ENCODE data around the gene GEMIN7. TPM values are rescaled to one million over a fixed set of nuclear protein-coding genes. Genes with fewer than 3 reads are reported as not detected.

Gene GEMIN7, protein sequence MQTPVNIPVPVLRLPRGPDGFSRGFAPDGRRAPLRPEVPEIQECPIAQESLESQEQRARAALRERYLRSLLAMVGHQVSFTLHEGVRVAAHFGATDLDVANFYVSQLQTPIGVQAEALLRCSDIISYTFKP
- total RNA-seq (1 to 10 TPM; 8.8 TPM), total RNA-seq (2.9 to 11.9 reads per million in 2 donors)

DNA sequence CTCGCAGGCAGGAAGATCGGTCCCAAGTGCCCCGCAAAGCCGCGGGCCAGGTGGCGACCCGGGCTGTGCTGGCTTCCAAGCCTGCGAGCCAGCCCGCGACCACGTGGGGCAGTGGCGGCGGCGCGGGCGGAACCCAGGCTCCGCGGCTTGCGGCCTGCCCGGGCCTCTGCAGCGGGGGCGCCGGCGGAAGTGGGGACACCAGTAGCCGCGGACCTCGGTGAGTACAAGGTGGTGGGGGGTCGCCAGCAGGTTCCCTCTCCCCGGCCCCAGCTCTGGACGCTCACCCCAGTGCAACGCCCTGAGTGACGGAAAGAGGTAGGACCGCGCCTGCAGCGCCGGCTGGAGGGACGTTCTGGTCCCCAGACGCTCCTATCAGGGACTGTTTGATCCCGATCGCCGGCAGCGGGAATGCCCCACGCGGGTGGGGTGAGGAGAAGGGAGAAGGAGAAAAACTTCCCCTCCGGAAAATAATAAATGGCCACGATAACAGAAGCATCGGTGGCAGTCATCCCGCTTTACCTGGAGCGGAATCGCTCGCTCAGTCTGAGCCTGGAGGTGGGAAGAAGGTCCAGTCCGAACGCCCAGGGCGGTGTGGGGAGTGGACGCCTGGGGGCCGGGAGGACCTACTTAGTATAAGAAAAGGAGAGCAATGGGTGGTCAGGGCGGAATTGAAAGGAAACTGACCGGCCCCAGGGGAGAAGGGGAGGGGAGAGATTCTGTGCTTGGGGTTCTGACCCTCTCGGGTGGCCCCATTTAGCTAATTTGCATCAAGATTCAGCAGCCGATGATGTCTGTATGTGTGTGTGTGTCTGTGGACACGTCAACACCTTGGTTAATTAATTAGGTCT, at the start of gene GEMIN7:
Gene GEMIN7 (plus strand): TSS at position 198 of the 848 bp plus-strand sequence. CDS start 10,855 bp downstream, outside the sequence.
- ATAC-seq (peak; percentile 74), DNase-seq (peak; percentile 63 to 74 (median 65))
- peak within 1 kb of the TSS; percentile 95 for H3K4me3 Mint-ChIP-seq
- H3K27me3 Mint-ChIP-seq: no peaks in the 10 kb centered on the region
- no peaks in the 10 kb centered on the region for H3K9me3 ChIP-seq (ENCODE audit: control insufficient read depth, low read length, poor library complexity, severe bottlenecking)
- peaks cover 6% of the 10 kb centered on the region for H3K36me3 Mint-ChIP-seq (ENCODE audit: low read depth)
- H3K27ac Mint-ChIP-seq: peak within 1 kb of the TSS; percentile 97
- H3K4me1 Mint-ChIP-seq: peaks cover 29% of the 10 kb centered on the region

DNA sequence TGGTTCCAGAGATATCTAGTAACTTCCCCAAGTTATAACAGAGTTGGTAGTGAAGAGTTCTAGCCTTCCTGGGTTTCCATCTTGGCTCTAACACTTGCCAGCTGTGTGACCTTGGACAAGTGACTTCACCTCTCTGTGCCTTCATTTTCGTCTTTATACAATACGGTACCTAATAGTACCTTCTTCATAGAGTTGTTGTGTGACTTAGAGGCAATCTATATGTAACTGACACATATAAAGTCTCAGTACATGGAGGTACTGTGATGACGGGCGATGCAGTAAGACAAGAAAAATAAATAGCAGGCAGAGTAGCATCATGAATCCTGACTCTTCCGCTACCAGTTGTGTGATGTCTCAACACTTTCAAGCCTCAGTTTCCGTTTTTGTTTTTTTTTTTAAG, 48.2 kb upstream of the GEMIN7 start:
- no peak for ATAC-seq

DNA sequence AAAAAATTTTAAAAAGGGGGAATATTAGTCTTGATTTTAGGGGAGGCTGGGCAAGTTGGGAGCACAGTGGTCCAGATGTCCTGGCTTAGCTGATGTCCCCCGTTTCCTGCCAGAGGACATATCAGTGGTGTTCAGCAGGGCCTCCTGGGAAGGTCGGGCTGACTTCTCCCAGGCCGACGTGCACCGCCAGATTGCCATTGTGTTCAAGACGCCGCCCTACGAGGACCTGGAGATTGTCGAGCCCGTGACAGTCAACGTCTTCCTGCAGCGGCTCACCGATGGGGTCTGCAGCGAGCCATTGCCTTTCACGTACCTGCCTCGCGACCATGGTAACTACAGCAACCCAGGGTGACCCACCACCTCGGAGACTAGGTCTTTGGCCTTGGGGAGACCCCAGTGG, 46.6 kb upstream of the GEMIN7 start:
- no peaks in the 10 kb centered on the region for H3K27me3 Mint-ChIP-seq
- DNase-seq: no peak
- H3K4me3 Mint-ChIP-seq: no peak overlapping the region
- H3K4me1 Mint-ChIP-seq: peaks cover 4% of the 10 kb centered on the region
- H3K9me3 ChIP-seq (ENCODE audit: control insufficient read depth, low read length, poor library complexity, severe bottlenecking): no peaks in the 10 kb centered on the region
- ATAC-seq: no peak
- peaks cover 5% of the 10 kb centered on the region for H3K36me3 Mint-ChIP-seq (ENCODE audit: low read depth)
- no peak overlapping the region for H3K27ac Mint-ChIP-seq

More for the DNA sequence above, 48.2 kb upstream of the GEMIN7 start:
- Mint-ChIP-seq H3K4me3 (no peak overlapping the region), H3K27me3 (no peaks in the 10 kb centered on the region), H3K4me1 (peaks cover 6% of the 10 kb centered on the region), H3K27ac (no peak overlapping the region), H3K36me3 (ENCODE audit: low read depth) (peaks cover 5% of the 10 kb centered on the region)
- DNase-seq: no peak
- H3K9me3 ChIP-seq (ENCODE audit: control insufficient read depth, low read length, poor library complexity, severe bottlenecking): no peaks in the 10 kb centered on the region

DNA sequence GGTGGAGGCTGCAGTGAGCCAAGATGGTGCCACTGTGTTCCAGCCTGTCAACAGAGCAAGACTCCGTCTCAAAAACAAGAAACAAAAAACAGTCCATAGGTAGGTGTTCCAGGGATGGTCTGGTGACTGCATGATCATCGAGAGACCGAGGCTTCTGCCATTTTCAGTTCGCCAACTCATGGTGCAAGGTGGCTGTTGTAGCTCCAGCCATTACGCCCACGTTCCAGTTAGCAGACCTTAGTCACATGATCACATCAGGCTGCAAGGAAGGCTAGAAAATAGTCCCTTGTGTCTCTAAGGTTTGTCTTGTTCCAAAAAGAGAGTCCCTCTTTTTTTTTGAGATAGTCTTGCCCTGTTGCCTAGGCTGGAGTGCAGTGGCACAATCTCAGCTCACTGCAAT, 43.3 kb upstream of the GEMIN7 start:
- H3K36me3 Mint-ChIP-seq (ENCODE audit: low read depth): peaks cover 9% of the 10 kb centered on the region
- no peak overlapping the region for H3K4me3 Mint-ChIP-seq
- no peaks in the 10 kb centered on the region for H3K27me3 Mint-ChIP-seq
- ATAC-seq (no peak), DNase-seq (no peak)
- H3K4me1 Mint-ChIP-seq: peaks cover 22% of the 10 kb centered on the region
- H3K9me3 ChIP-seq (ENCODE audit: control insufficient read depth, low read length, poor library complexity, severe bottlenecking): no peaks in the 10 kb centered on the region
- no peak overlapping the region for H3K27ac Mint-ChIP-seq

DNA sequence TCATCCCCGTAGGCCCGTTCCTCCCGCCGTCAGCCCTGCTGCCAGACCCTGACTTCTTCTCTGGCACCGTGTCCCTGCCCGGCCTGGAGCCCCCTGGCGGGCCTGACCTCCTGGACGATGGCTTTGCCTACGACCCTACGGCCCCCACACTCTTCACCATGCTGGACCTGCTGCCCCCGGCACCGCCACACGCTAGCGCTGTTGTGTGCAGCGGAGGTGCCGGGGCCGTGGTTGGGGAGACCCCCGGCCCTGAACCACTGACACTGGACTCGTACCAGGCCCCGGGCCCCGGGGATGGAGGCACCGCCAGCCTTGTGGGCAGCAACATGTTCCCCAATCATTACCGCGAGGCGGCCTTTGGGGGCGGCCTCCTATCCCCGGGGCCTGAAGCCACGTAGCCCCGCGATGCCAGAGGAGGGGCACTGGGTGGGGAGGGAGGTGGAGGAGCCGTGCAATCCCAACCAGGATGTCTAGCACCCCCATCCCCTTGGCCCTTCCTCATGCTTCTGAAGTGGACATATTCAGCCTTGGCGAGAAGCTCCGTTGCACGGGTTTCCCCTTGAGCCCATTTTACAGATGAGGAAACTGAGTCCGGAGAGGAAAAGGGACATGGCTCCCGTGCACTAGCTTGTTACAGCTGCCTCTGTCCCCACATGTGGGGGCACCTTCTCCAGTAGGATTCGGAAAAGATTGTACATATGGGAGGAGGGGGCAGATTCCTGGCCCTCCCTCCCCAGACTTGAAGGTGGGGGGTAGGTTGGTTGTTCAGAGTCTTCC, 41.5 kb upstream of the GEMIN7 start:
- Mint-ChIP-seq H3K4me1 (peaks cover 35% of the 10 kb centered on the region), H3K27ac (peak overlapping the region; percentile 97)

DNA sequence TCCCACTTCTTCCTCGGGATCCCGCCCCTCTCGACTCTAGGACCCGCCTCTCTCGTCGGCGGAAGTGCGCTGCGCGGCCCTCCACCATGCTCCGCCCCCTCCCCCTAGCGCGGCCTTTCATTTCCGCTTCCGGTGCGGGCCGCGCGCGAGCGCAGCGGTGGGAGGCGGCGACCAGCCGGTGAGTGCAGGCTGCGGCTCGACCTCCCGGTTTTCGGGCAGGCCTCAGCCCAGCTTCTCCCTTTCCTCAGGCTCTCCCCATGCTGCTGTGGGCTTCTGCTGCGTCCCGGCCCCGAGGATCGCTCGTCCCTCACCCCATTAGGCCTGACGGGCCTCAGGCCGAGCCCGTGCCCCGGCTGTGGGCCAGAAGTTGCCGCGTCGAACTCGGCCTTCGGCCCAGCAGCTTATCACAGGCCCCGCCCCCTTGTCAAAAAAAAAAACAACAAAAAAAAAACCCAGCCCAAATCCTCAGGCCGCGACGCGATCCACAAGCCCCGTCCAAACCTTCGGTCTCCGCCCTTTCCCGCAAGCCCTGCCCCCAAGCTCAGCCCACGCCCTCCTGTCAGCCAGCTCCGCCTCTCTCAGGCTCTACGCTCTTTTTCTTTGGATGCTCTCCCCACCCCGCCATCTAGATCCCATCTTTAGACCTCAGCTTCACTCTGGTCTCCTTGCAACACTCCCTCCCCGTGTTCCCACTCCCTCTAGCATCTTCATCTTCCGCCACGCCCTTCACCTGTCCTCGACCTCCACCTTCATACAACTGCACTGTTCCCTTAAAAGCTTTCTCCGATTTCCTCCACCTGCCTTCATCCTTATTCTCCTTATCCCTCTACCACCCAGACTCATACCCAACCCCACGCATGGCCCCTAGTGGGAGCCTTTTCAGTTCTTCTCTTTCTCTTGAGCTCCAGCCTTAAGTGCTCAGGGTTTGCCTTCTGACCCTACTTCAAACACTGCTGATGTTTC, 39.8 kb upstream of the GEMIN7 start, which contains the start of gene CLASRP:
Gene CLASRP (plus strand): TSS at position 115 of the 963 bp plus-strand sequence. CDS start 1,168 bp downstream, outside the sequence.
- Mint-ChIP-seq H3K27me3 (no peaks in the 10 kb centered on the region), H3K27ac (peak within 1 kb of the TSS; percentile 97), H3K36me3 (ENCODE audit: low read depth) (peaks cover 7% of the 10 kb centered on the region), H3K4me1 (peaks cover 32% of the 10 kb centered on the region), H3K4me3 (peak within 1 kb of the TSS; percentile 100)
- DNase-seq (peak; percentile 84 to 86 (median 86)), ATAC-seq (peak; percentile 90)
- H3K9me3 ChIP-seq (ENCODE audit: control insufficient read depth, low read length, poor library complexity, severe bottlenecking): no peaks in the 10 kb centered on the region

More for the DNA sequence above, 41.5 kb upstream of the GEMIN7 start:
- H3K36me3 Mint-ChIP-seq (ENCODE audit: low read depth): peaks cover 12% of the 10 kb centered on the region
- peak overlapping the region; percentile 100 for H3K4me3 Mint-ChIP-seq
- H3K9me3 ChIP-seq (ENCODE audit: control insufficient read depth, low read length, poor library complexity, severe bottlenecking): no peaks in the 10 kb centered on the region
- ATAC-seq (no peak), DNase-seq (no peak)
- H3K27me3 Mint-ChIP-seq: no peaks in the 10 kb centered on the region

DNA sequence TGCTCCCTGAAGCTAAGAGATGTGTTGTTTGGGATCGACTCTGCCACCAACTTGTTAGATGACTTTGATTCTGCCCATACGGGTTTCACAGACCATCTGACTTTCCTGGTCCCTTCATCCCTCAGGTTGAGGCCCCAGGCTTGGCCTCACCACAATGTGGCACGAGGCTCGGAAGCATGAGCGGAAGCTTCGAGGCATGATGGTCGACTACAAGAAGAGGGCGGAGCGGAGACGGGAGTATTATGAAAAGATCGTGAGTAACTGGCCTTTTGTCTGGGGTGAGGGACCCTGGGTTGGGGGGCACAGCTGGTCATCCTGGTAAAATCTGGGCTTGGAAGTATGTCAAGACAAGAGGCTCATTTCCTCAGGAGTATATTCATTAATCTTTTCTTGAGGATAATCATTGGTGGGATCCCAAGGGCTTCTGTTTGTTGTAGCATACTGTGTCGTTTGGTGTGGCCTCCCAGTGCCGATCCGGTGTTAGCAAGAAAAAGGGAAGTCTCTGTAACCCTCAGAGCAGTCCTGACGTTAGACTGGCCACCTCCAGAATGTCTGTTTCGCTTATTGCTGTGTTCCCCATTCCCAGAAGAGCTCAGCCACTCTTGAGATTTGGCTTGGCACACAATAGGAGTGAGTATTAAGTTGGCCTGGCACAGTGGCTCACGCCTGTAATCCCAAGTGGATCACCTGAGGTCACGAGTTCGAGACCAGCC, 38.8 kb upstream of the GEMIN7 start:
- H3K27me3 Mint-ChIP-seq: no peaks in the 10 kb centered on the region
- ATAC-seq: no peak

DNA sequence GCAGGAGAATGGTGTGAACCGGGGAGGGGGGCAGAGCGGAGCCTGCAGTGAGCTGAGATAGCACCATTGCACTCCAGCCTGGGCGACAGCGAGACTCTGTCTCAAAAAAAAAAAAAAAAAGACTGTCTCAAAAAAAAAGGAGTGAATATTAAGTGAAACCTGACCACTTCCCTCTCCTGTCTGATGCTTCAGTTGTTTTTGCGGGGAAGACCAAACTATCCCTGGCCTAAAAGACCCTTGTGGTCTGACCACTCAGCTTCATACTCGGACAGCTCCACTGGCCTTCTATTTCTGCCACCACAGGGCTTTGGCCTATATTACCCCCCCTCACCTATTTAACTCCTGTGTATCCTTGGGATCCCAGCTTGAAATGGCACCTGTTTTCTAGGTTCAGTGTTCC, 37.9 kb upstream of the GEMIN7 start:
- peaks cover 38% of the 10 kb centered on the region for H3K4me1 Mint-ChIP-seq

More for the DNA sequence above, 38.8 kb upstream of the GEMIN7 start:
- DNase-seq: no peak
- peaks cover 7% of the 10 kb centered on the region for H3K36me3 Mint-ChIP-seq (ENCODE audit: low read depth)
- peaks cover 33% of the 10 kb centered on the region for H3K4me1 Mint-ChIP-seq
- H3K9me3 ChIP-seq (ENCODE audit: control insufficient read depth, low read length, poor library complexity, severe bottlenecking): no peaks in the 10 kb centered on the region
- peak overlapping the region; percentile 100 for H3K4me3 Mint-ChIP-seq
- H3K27ac Mint-ChIP-seq: peak overlapping the region; percentile 97

DNA sequence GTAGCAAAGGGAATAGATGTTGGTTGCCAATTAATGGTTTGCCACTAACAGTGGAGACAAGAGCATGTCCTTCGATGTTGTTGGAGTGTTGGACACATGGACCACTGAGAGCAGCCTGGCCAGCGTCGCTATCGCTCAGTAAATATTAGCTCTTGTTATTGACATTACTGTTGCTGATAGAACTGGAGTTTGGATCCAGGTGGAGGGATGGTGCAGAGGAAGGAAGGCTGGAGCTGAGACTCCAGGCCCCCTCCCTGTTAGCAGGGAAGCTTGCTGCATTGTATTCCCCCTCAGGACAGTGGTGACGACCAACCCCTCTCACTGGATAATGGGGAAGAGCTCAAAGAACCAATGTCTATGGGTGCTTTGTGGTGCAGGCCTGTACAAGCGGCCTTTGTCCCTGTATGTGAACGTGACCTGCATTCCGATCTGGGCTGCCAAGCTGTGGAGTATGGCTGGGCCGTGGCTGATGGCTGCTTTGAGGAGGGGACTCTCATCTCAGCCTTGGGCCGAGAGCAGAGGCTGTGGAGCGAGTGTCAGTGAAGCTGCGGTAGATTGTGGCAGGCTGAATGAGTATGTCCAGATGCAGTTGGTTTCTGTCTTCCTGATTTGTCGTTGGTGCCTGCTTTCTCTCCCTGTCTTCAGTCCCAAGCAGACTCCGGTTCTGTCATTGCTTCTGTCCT, 33.2 kb upstream of the GEMIN7 start:
- Mint-ChIP-seq H3K27ac (peak overlapping the region; percentile 78), H3K4me3 (peak overlapping the region; percentile 31), H3K4me1 (peaks cover 43% of the 10 kb centered on the region), H3K27me3 (no peaks in the 10 kb centered on the region), H3K36me3 (ENCODE audit: low read depth) (peaks cover 3% of the 10 kb centered on the region)
- DNase-seq (no peak), ATAC-seq (no peak)
- H3K9me3 ChIP-seq (ENCODE audit: control insufficient read depth, low read length, poor library complexity, severe bottlenecking): no peaks in the 10 kb centered on the region

More for the DNA sequence above, 37.9 kb upstream of the GEMIN7 start:
- peak overlapping the region; percentile 50 for H3K4me3 Mint-ChIP-seq
- no peak for DNase-seq
- no peaks in the 10 kb centered on the region for H3K9me3 ChIP-seq (ENCODE audit: control insufficient read depth, low read length, poor library complexity, severe bottlenecking)
- H3K27ac Mint-ChIP-seq: peak overlapping the region; percentile 97
- no peaks in the 10 kb centered on the region for H3K27me3 Mint-ChIP-seq
- no peak for ATAC-seq
- H3K36me3 Mint-ChIP-seq (ENCODE audit: low read depth): peaks cover 7% of the 10 kb centered on the region

DNA sequence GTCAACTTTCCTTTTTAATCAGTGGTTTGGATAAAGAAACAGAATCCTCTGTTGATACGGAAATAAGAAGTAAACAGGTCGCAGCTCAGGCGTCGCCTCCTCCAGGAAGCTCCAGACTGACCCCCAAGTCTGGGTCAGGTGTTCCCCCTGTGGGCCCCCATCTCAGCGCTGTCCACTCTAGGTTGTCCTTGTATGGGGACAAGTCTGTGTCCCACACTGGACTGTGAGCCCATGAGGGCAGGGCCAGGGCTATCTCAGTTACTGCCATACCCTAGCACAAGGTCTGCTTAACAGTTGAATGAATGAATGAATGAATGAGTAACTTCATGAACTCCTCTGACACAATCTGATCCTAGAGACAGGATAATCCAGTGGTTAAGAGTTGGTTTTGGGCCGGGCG, 32.7 kb upstream of the GEMIN7 start:
- Mint-ChIP-seq H3K36me3 (ENCODE audit: low read depth) (peaks cover 1% of the 10 kb centered on the region), H3K27me3 (no peaks in the 10 kb centered on the region), H3K27ac (peak overlapping the region; percentile 78), H3K4me1 (peaks cover 43% of the 10 kb centered on the region), H3K4me3 (no peak overlapping the region)
- H3K9me3 ChIP-seq (ENCODE audit: control insufficient read depth, low read length, poor library complexity, severe bottlenecking): no peaks in the 10 kb centered on the region
- ATAC-seq (no peak), DNase-seq (no peak)

DNA sequence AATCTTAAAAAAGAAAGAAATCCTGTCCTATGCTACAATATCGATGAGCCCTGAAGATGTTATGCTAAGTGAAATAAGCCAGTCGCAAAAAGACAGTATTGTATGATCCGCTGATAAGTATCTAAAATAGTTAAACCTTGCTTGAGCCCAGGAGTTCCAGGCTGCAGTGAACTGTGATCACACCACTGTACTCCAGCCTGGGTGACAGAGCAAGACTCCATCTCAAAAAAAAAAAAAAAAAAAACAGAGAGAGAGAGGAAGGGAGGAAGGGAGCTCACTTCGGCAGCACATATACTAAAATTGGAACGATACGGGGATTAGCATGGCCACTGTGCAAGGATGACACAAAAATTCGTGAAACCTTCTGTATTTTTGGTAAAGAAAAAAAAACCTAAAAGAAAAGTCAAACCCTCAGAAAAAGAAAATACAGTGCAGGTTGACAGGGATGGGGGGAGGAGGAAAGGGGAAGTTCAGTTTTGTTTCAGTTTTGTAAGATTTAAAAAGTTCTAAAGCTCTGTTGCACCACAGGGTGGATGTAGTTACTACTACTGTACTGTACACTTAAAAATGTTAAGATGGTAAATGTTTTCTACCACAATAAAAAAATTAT, 31.8 kb upstream of the GEMIN7 start:
- Mint-ChIP-seq H3K27ac (peak overlapping the region; percentile 78), H3K4me3 (peak overlapping the region; percentile 19), H3K27me3 (no peaks in the 10 kb centered on the region), H3K36me3 (ENCODE audit: low read depth) (peaks cover 3% of the 10 kb centered on the region), H3K4me1 (peaks cover 37% of the 10 kb centered on the region)
- DNase-seq: no peak
- H3K9me3 ChIP-seq (ENCODE audit: control insufficient read depth, low read length, poor library complexity, severe bottlenecking): no peaks in the 10 kb centered on the region
- ATAC-seq: peak; percentile 66
